HG02943 (cell line): ENCODE measurements around the gene RPAP3.
"Not testable (repeated sequence)": the region's sequence is repeated elsewhere in the genome, so short reads cannot be mapped to it uniquely, and the experiment has no call there.

Source experiments
- ATAC-seq: cut with Tn5 transposase; IDR thresholded peaks from one replicate; pipeline ENCODE4 v1.9.1; 2021; ENCODE audit warnings: mild to moderate bottlenecking, low read depth, moderate library complexity; ENCODE audit not compliant: unreplicated experiment

Gene RPAP3

GRCh38 chr12:47689215-47689614 lies 16.6 kb downstream of the RPAP3 start:
- ATAC-seq = no peak

- no peak for ATAC-seq
Observed at GRCh38 chr12:47687636-47688035, 18.2 kb downstream of the RPAP3 start.

DNA sequence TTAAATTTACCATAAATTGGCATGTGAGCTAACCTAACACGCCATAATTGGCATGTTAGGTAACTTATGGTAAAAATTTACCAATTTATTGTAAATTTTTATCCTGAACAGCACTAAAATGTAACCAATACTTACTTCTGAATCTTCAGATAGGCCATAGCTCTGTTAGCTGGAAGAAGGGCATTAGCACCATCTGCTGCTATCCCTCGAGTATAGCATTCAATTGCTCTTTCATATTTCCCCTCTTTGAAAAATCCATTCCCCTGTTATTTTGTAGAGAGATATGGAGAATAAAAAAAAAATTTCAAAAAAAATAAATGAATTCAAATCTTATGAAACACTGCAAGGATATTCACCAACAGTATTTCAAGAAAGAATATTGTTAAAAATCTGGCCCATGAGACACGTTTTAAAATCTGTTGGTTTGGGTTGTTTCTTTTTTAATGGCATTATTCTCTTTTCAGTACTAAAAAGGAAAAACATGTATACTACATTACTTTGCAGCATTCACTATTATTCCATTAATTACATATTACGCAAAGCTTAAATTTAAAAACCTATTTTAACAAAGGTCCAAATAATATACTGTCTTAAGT lies 19.1 kb downstream of the RPAP3 start:
- no peak for ATAC-seq

DNA sequence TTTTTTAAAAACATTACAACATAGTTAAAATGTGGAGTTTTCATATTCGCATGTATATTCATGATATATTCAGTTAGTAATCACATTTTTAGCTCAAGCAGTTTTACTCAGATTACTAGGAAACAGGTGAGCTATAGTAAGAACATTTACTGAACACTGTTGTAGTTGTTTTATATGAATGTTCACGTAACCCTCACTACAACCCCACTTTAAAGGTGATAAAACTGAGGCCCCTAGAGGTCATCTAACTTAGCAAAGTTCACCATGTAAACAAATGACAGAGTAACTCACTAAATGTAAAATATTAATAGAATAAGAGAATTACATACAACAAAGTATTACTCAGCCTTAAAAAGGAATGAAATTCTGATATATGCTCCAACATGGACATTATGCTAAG lies 26.0 kb downstream of the RPAP3 start:
- ATAC-seq = no peak

GRCh38 chr12:47672068-47672467 lies 33.8 kb downstream of the RPAP3 start:
- ATAC-seq = no peak

DNA sequence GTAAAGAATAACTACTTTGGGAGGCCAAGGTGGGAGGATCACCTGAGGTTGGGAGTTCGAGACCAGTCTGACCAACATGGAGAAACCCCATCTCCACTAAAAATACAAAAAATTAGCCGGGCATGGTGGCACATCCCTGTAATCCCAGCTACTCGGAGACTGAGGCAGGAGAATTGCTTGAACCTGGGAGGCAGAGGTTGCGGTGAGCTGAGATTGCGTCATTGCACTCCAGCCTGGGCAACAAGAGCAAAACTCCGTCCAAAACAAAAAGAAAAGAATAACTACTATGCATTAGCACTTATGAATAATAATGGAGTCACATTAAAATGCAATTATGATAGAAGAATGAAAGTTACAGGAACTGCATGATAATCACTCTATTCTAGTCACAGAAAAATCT lies 37.9 kb downstream of the RPAP3 start:
- ATAC-seq = not testable (repeated sequence)

GRCh38 chr12:47652521-47653234 lies 53.2 kb downstream of the RPAP3 start:
- no peak for ATAC-seq

DNA sequence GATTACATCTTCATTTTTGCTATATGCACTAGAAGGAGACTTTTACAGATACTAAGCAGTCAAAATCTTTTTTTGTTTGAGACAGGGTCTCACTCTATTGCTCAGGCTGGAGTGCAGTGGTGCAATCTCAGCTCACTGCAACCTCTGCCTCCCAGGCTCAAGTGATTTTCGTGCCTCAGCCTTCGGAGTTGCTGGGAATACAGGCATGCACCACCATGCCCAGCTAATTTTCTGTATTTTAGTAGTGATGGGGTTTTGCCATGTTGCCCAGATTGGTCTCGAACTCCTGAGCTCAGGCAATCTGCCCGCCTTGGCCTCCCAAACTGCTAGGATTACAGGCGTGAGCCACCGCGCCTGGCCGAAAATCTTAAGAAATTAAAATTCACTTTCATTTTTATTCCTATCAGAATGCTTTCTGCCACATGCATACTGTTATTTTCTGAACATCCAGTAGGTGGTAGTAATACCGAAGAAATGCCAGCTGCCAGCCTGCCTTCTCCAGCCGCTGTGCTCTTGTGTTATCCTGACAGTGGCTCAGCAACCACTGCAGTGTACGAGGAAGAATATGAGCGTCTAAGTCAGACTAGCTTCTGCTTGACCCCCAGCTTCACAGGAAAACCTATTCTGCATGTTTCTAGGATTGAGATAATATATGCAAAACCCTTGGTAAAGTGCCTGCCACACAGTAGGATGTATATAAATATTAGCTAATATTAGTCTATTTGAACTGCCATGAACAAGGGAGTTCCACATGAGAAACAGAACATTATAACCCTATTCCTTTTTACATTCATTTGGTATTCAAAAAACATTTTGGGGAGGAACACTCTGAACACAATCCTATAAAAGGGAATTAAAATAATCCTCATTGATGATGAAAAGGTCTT lies 54.2 kb downstream of the RPAP3 start:
- ATAC-seq = peak; percentile 58

DNA sequence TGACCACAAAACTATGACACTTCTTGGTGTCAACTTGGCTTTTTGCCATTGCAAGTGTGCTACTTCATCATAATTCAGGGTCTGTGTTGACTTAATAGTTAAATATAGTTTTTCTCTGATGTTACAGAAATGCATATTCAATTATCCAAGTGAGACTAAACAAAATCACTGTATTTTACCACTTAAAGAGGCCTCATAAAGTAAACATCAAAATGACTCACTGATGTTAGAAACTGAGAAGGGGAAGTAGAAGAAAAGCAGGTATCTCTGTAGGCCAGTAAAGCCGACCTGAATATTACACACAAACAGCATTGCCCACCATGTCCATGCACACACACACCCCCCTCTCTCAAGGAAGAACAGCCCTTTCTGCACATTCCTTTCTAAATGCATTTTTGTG lies 55.4 kb downstream of the RPAP3 start:
- peak; percentile 66 for ATAC-seq

- ATAC-seq = no peak
Observed at GRCh38 chr12:47649381-47649780, 56.4 kb downstream of the RPAP3 start.

- ATAC-seq = no peak
Observed at GRCh38 chr12:47648056-47648579, 57.7 kb downstream of the RPAP3 start.

DNA sequence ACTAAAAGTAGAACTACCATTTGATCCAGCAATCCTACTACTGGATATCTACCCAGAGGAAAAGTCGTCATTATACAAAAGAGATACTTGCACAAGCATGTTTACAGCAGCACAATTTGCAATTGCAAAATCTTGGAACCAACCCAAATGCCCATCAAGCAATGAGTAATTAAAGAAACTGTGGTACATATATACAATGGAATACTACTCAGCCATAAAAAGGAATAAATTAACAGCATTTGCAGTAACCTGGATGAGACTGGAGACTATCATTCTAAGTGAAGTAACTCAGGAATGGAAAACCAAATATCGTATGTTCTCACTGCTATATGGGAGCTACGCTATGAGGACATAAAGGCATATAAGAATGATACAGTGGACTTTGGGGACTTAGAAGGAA lies 63.5 kb downstream of the RPAP3 start:
- not testable (repeated sequence) for ATAC-seq

DNA sequence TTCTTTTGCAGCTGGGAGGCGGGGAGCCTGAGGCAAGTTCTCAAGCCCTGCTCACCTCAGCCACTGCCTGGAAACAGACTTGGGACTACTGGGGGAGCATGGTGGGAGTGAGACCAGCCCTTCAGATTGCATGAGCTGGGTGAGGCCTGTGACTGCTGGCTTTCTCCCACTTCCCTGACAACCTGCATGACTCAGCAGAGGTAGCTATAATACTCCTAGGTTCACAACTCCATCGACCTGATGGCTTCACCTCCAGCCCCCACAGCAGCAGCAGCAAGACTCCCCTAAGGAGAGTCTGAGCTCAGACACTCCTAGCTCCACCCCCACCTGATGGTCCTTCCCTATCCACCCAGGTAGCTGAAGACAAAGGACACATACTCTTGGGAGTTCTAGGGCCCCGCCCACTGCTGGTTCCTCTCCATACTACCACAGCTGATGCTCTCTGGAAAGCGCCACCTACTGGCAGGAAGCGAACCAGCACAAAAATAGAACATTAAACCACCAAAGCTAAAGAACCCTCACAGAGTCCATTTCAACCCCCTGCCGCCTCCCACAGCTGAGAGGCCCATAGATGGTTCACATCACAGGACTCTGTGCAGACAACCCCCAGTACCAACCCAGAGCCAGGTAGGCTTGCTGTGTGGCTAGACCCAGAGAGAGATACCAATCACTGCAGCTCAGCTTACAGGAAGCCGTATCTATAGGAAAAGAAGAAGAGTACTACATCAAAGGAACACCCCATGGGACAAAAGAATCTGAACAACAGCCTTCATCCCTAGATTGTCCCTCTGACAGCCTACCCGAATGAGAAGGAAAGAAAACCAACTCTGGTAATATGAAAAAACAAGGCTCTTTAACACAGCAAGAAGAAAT lies 68.7 kb downstream of the RPAP3 start:
- no peak for ATAC-seq

GRCh38 chr12:47635770-47636169 lies 70.1 kb downstream of the RPAP3 start:
- not testable (repeated sequence) for ATAC-seq

GRCh38 chr12:47634127-47634526 lies 71.7 kb downstream of the RPAP3 start:
- no peak for ATAC-seq

GRCh38 chr12:47621960-47622359 lies 83.9 kb downstream of the RPAP3 start:
- ATAC-seq = no peak

- no peak for ATAC-seq
Observed at GRCh38 chr12:47617476-47617875, 88.4 kb downstream of the RPAP3 start.

DNA sequence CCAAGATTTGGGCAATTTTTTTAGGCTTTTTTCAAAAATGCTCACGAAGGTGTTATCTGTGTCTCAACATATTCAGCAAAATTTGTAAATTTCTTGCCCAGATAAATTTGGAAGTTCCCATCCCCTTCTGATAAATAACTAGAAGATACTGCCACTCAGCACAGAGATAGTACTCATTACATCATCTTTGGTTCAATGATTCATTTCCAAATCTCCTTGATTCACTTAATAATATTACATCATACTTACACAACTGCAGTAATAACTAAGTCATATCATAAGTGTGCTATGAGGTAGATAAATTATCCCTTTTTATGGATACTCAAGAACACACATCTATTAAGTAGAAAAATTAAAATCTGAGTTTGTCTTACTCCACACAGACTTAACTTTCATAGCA lies 89.4 kb downstream of the RPAP3 start:
- no peak for ATAC-seq

DNA sequence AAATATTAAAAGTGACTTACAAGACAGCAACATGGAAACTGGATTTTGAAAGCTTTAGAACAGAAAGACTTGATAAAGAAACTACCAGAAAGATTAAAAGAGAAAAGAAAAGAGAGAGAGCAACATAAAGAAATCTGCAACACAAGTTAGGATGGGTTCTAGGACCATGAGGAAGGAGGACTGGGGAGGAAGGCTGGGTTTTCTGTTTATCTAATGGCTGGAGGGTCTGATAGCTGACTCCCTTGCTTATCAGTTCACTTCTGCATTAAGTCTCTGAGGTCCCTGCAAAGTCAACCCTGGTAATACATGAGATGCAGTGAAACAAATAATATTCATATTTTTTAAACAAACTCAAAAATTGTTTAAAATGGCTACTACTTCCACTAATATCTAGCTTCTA lies 90.1 kb downstream of the RPAP3 start:
- ATAC-seq = no peak

GRCh38 chr12:47614521-47614920 lies 91.3 kb downstream of the RPAP3 start:
- ATAC-seq = no peak
